CD4-positive, alpha-beta T cell treated with Interleukin-12 subunit alpha and Interleukin-12 subunit beta, for 1 hour (primary cell): ENCODE measurements around the gene C16orf89.

Source experiments
- DNase-seq: peaks from one replicate; pipeline ENCODE4 v3.0.0-alpha.2; 2020

C16orf89 gene

GRCh38 chr16:5002699-5003143 is 63.0 kb downstream of the C16orf89 start:
- DNase-seq = no peak

- DNase-seq = no peak
These were observed 63.8 kb downstream of the C16orf89 start for GRCh38 chr16:5001986-5002385.

DNA sequence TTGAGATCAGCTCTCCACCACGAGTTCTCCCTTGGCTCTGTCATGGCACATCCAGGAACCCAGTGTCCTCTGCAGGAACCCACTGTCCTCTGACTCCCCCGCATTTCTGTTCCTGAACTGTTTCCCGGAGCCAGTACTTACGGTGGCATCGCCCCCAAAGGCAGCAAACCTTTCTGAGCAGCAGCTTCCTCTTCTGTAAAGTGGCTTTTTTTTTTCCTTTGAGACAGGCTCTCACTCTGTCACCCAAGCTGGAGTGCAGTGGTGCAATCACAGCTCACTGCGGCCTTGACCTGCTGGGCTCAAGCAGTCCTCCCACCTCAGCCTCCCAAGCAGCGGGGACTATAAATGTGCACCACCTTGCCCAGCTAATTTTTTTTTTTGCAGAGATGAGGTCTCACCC is 64.2 kb downstream of the C16orf89 start:
- no peak for DNase-seq

DNA sequence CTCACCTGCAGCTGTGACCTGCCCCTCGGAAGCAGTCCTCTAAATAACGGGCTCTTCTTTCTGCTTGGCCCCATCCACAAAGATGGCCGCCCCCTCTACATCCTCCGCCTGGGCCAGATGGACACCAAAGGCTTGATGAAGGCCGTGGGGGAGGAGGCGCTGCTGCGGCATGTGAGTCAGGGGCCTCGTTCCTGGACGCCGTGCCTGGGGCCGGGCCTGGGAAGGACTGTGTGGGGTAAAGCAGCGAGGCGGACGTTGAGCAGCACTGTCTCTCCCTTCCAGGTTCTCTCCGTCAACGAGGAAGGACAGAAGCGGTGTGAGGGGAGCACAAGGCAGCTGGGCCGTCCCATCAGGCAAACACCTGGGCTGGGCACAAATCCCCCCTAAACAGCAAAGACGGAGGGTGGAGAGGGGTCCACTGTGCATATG is 65.2 kb downstream of the C16orf89 start:
- no peak for DNase-seq

- DNase-seq = no peak
These were observed 70.9 kb downstream of the C16orf89 start for GRCh38 chr16:4994719-4995434.
